PC-9 (cell line): ENCODE measurements around the gene PCDHA1. TPM values are rescaled to one million over a fixed set of nuclear protein-coding genes. Genes with fewer than 3 reads are reported as not detected.

Source experiments
- BruUV-seq: library from RNA; stranded (reverse); fragments of 400-500 nt; replicated peaks from 2 replicates; lab custom pipeline; 2021; lab: Mats Ljungman, UMichigan
- CTCF ChIA-PET: fragments of 300-600 bp; sonication (Branson Sonifier 250); formaldehyde crosslinking; loops from one replicate; lab custom pipeline; 2022; ENCODE audit warnings: antibody characterized with exemption; lab: Charles Lee
- POLR2A ChIA-PET: fragments of 300-600 bp; sonication (Branson Sonifier 250); formaldehyde crosslinking; loops from one replicate; lab custom pipeline; 2022; ENCODE audit warnings: antibody characterized with exemption; ENCODE audit not compliant: unreplicated experiment; lab: Charles Lee
- DNase-seq, 2 experiments: peaks; one replicate each; pipeline versions ENCODE4 v3.0.0 to v3.0.0-alpha.2; 2015 to 2022; ENCODE audit warnings: mixed read lengths in 1 of 2
- H2AFZ ChIP-seq: fragments of 200-600 bp; sonication (generic); 2 replicates; pipeline ENCODE4 v1.8.1; 2017; ENCODE audit warnings: antibody characterized with exemption
- H3F3A ChIP-seq: fragments of 200-600 bp; sonication (generic); 2 replicates; pipeline ENCODE4 v1.8.1; 2017; ENCODE audit warnings: antibody characterized with exemption, mild to moderate bottlenecking, low read depth; ENCODE audit not compliant: insufficient read depth
- H3K27ac ChIP-seq: fragments of 200-600 bp; sonication (generic); 2 replicates; pipeline ENCODE4 v1.6.1; 2016; ENCODE audit warnings: mixed run types
- H3K27me3 ChIP-seq: fragments of 200-600 bp; sonication (generic); 2 replicates; pipeline ENCODE4 v1.6.1; 2016; ENCODE audit warnings: low read depth, mixed run types; ENCODE audit not compliant: insufficient read depth
- H3K36me3 ChIP-seq: fragments of 200-600 bp; sonication (generic); 2 replicates; pipeline ENCODE4 v1.6.1; 2016; ENCODE audit warnings: low read depth, mixed run types
- H3K4me1 ChIP-seq: fragments of 200-600 bp; sonication (generic); replicated peaks from 2 replicates; pipeline ENCODE4 v1.6.1; 2016; ENCODE audit warnings: mixed run types; ENCODE audit not compliant: insufficient read depth
- H3K4me2 ChIP-seq: fragments of 200-600 bp; sonication (generic); 2 replicates; pipeline ENCODE4 v1.6.1; 2017; ENCODE audit warnings: mixed run types
- H3K4me3 ChIP-seq: fragments of 200-600 bp; sonication (generic); 2 replicates; pipeline ENCODE4 v1.6.1; 2016; ENCODE audit warnings: mixed run types
- H3K79me2 ChIP-seq: fragments of 200-600 bp; sonication (generic); 2 replicates; pipeline ENCODE4 v1.6.1; 2017; ENCODE audit warnings: low read depth, mixed run types
- H3K9me2 ChIP-seq: fragments of 200-600 bp; sonication (generic); 2 replicates; pipeline ENCODE4 v1.8.1; 2017; ENCODE audit warnings: mild to moderate bottlenecking; ENCODE audit not compliant: insufficient read depth
- H3K9me3 ChIP-seq: fragments of 200-600 bp; sonication (generic); 2 replicates; pipeline ENCODE4 v1.8.1; 2016; ENCODE audit warnings: low read depth; ENCODE audit not compliant: insufficient read depth
- H4K20me1 ChIP-seq: fragments of 200-600 bp; sonication (generic); 2 replicates; pipeline ENCODE4 v1.8.1; 2017; ENCODE audit not compliant: insufficient read depth
- EZH2 ChIP-seq: fragments of 200-600 bp; sonication (generic); IDR thresholded peaks from 2 replicates; pipeline ENCODE4 v1.8.0; 2017; ENCODE audit warnings: antibody characterized with exemption, low read depth
- intact Hi-C: fragments of 100-400 bp; cut with micrococcal nuclease; formaldehyde crosslinking; loops from one replicate; pipeline ENCODE4 v1.10.0; 2022; ENCODE audit not compliant: unreplicated experiment
- total RNA-seq: library from RNA; stranded (reverse); gene quantifications from 2 replicates; pipeline ENCODE4 v1.2.3, GENCODE V29; 2021
- TF ChIP-seq, protein P1 (sequence below): fragments of 200-600 bp; sonication (generic); conservative IDR thresholded peaks from 2 replicates; pipeline ENCODE4 v1.6.1; 2017; ENCODE audit warnings: mixed run types, antibody characterized with exemption, mild to moderate bottlenecking, moderate library complexity

PCDHA1 gene
- total RNA-seq, 1 experiment from 2014 or later: not detected

DNA sequence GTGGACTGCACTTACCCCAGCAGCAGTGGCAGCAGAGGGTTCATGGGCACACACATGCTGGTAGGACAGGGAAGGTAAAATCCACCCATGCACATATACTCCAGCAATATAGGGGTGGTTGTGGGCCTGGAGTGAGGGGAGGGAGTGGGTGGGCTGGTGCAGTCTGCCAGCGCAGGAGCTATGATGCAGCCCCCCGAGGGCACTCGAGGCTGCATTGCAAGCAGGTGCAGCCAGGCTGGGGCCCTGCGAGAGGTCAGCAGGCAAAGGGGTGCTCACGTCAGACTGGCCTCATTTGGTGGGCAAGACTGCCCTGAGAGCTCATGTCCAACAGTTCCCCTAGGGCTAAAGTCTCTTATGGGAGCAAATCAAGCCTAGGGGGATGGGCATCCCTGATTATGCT is 32.4 kb upstream of the PCDHA1 start:
- Histone ChIP-seq H3F3A (no peaks in the 10 kb centered on the region), H3K9me2 (no peaks in the 10 kb centered on the region), H3K36me3 (no peaks in the 10 kb centered on the region), H3K4me1 (no peaks in the 10 kb centered on the region), H3K4me3 (no peak overlapping the region), H3K27me3 (peaks cover 8% of the 10 kb centered on the region; the same call in 1 of the 2 replicates), H3K9me3 (peaks cover 3% of the 10 kb centered on the region), H3K79me2 (no peaks in the 10 kb centered on the region), H2AFZ (no peak overlapping the region), H4K20me1 (no peaks in the 10 kb centered on the region; the same call in 1 of the 2 replicates), H3K27ac (no peak overlapping the region), H3K4me2 (no peak overlapping the region)
- BruUV-seq: no TSS peak
- ChIA-PET CTCF (no interaction called here), POLR2A (no interaction called here)
- TF ChIP-seq EZH2: no peak
- TF ChIP-seq, protein P1, sequence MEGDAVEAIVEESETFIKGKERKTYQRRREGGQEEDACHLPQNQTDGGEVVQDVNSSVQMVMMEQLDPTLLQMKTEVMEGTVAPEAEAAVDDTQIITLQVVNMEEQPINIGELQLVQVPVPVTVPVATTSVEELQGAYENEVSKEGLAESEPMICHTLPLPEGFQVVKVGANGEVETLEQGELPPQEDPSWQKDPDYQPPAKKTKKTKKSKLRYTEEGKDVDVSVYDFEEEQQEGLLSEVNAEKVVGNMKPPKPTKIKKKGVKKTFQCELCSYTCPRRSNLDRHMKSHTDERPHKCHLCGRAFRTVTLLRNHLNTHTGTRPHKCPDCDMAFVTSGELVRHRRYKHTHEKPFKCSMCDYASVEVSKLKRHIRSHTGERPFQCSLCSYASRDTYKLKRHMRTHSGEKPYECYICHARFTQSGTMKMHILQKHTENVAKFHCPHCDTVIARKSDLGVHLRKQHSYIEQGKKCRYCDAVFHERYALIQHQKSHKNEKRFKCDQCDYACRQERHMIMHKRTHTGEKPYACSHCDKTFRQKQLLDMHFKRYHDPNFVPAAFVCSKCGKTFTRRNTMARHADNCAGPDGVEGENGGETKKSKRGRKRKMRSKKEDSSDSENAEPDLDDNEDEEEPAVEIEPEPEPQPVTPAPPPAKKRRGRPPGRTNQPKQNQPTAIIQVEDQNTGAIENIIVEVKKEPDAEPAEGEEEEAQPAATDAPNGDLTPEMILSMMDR: no peak
- DNase-seq: no peak
- intact Hi-C loops: no loop called here

DNA sequence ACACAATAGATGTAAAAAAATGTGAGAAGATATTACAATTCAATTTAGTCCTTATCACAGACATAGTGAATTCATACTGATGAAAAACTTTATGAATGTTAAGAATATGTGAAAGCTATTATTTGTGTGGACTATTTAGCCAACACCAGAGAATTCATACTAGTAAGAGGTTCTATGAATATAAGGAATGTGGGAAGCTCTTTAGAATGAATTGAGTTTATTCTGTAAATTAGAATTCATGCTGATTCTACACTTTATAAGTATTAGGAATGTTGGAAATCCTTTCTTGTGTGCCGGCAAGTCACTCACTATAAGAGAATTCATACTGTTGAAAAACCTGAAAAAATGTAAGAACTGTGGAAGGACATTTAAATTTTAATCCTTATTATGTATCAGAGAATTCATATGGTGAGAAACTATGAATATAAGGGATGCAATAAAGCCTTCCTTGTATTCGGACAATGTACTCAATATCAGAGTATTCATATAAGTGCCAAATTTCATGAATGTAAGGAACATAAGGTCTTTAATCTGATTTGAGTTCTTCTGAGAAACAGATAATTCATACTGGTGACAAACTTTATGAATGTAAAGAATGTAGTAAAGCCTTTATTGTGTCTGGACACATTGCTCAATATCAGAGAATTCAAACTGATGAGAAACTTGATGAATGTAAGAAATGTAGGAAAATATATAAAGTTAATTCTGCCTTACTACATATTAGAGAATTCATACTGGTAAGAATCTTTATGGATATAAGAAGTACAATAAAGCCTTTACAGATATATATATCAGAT is 21.6 kb upstream of the PCDHA1 start:
- no peaks in the 10 kb centered on the region for H3K9me2 ChIP-seq
- no peaks in the 10 kb centered on the region for H3K27me3 ChIP-seq
- H3K36me3 ChIP-seq: no peaks in the 10 kb centered on the region
- no peaks in the 10 kb centered on the region for H3F3A ChIP-seq
- intact Hi-C loops: no loop called here
- no peak overlapping the region for H3K4me2 ChIP-seq
- no peak for TF ChIP-seq EZH2
- TF ChIP-seq, protein P1: no peak
- no peaks in the 10 kb centered on the region for H3K79me2 ChIP-seq
- no peak overlapping the region for H3K27ac ChIP-seq
- BruUV-seq: no TSS peak
- ChIA-PET POLR2A (no interaction called here), CTCF (no interaction called here)
- no peak for DNase-seq
- H3K4me3 ChIP-seq: no peak overlapping the region
- H2AFZ ChIP-seq: no peak overlapping the region
- H4K20me1 ChIP-seq: no peaks in the 10 kb centered on the region
- peaks cover 62% of the 10 kb centered on the region for H3K9me3 ChIP-seq
- H3K4me1 ChIP-seq: no peaks in the 10 kb centered on the region

DNA sequence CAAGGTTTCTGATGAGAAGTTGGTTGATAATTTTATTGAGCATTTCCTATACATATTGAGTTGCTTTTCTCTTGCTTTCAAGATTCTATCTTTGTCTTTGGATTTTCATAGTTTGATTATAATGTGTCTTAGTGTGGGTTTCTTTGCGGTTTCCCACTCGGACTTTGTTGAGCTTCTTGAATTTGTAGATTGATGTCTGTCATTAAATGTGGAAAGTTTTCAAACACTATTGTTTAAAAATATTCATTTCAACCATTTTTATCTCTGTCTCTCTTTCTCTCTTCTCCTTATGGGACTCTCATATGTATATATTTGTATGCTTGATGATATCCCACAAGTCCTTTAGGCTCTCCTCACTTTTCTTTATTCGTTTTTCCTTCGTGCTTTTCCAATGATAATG is 18.5 kb upstream of the PCDHA1 start:
- CTCF ChIA-PET: no interaction called here

More for the DNA sequence above, 18.5 kb upstream of the PCDHA1 start:
- H3K36me3 ChIP-seq: no peaks in the 10 kb centered on the region
- no peak for DNase-seq
- no TSS peak for BruUV-seq
- H3K9me2 ChIP-seq: 0 out of 2 replicates have a peak, but pooled peaks cover 4% of the 10 kb centered on the region
- POLR2A ChIA-PET: no interaction called here
- H3K27me3 ChIP-seq: no peaks in the 10 kb centered on the region
- H4K20me1 ChIP-seq: no peaks in the 10 kb centered on the region
- H3K4me2 ChIP-seq: no peak overlapping the region
- intact Hi-C loops: no loop called here
- H3K4me1 ChIP-seq: no peaks in the 10 kb centered on the region
- H3F3A ChIP-seq: no peaks in the 10 kb centered on the region
- no peak overlapping the region for H2AFZ ChIP-seq
- H3K9me3 ChIP-seq: peaks cover 58% of the 10 kb centered on the region
- H3K79me2 ChIP-seq: no peaks in the 10 kb centered on the region
- H3K27ac ChIP-seq: no peak overlapping the region
- no peak overlapping the region for H3K4me3 ChIP-seq
- TF ChIP-seq EZH2: no peak
- TF ChIP-seq, protein P1: no peak
